Measurements from ENCODE around the gene TSPO.

Gene TSPO

DNA sequence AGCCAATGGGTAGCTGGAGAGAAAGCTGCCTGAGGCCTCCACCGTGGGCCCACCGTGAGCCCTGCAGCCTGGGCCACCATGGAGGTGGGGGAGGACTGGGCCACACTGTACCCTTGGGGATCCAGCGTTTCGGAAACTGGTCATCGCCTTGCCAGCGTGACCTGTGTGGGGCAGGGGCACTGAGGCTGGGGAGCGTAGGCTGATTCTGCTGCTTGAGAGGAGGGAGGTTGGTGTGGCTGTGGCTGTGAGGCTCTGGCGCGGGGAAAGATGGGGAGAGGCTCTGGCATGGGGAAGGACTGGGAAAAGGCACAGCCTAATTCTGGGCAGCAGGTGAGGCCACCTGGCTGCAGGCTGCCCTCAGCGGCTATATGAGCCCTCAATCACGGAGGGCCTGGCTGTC is 48.2 kb downstream of the TSPO start:
- H3K9me3 ChIP-seq (ENCODE audit: severe bottlenecking): no peaks in the 10 kb centered on the region
- no peaks in the 10 kb centered on the region for H3K36me3 ChIP-seq (ENCODE audit: low read depth)
- no peaks in the 10 kb centered on the region for H3K27me3 ChIP-seq (ENCODE audit: insufficient read depth, poor library complexity, severe bottlenecking)
- DNase-seq (ENCODE audit: low spot score) (no peak), ATAC-seq (ENCODE audit: low read depth) (no peak)
- TF ChIP-seq, protein P1, sequence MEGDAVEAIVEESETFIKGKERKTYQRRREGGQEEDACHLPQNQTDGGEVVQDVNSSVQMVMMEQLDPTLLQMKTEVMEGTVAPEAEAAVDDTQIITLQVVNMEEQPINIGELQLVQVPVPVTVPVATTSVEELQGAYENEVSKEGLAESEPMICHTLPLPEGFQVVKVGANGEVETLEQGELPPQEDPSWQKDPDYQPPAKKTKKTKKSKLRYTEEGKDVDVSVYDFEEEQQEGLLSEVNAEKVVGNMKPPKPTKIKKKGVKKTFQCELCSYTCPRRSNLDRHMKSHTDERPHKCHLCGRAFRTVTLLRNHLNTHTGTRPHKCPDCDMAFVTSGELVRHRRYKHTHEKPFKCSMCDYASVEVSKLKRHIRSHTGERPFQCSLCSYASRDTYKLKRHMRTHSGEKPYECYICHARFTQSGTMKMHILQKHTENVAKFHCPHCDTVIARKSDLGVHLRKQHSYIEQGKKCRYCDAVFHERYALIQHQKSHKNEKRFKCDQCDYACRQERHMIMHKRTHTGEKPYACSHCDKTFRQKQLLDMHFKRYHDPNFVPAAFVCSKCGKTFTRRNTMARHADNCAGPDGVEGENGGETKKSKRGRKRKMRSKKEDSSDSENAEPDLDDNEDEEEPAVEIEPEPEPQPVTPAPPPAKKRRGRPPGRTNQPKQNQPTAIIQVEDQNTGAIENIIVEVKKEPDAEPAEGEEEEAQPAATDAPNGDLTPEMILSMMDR (IDR thresholded peaks at IDR 0.05; ENCODE audit: poor library complexity, severe bottlenecking): no peak
- H3K4me3 ChIP-seq (ENCODE audit: severe bottlenecking): no peak overlapping the region
- no peaks in the 10 kb centered on the region for H3K4me1 ChIP-seq (ENCODE audit: insufficient read depth, poor library complexity, severe bottlenecking)
- no peak overlapping the region for H3K27ac ChIP-seq (ENCODE audit: poor library complexity, severe bottlenecking)

DNA sequence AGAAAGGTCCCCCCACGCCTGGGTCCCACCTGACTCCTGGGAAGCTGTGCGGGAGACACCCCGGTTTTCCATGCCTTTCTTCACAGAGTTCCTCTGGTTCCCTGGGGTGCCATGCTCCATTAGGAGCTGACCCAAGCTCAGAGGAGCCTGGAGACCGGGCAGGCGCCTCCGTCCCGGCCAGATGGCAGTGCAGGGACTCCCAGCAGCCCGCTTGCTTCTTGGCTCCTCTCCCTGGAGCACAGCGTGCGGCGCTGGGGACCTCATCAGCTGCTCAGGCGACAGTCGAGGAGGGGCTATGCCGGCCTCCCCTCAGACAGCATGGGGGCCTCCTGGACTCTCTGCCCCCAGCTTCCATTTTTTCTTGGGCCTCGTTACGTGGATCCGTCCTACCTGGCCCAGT is 48.7 kb downstream of the TSPO start:
- H3K4me3 ChIP-seq (ENCODE audit: severe bottlenecking): no peak overlapping the region
- ATAC-seq (ENCODE audit: low read depth) (no peak), DNase-seq (ENCODE audit: low spot score) (no peak)
- TF ChIP-seq, protein P1 (IDR thresholded peaks at IDR 0.05; ENCODE audit: poor library complexity, severe bottlenecking): no peak
- H3K27ac ChIP-seq (ENCODE audit: poor library complexity, severe bottlenecking): no peak overlapping the region
- H3K4me1 ChIP-seq (ENCODE audit: insufficient read depth, poor library complexity, severe bottlenecking): no peaks in the 10 kb centered on the region
- H3K27me3 ChIP-seq (ENCODE audit: insufficient read depth, poor library complexity, severe bottlenecking): no peaks in the 10 kb centered on the region
- H3K36me3 ChIP-seq (ENCODE audit: low read depth): no peaks in the 10 kb centered on the region
- H3K9me3 ChIP-seq (ENCODE audit: severe bottlenecking): no peaks in the 10 kb centered on the region

DNA sequence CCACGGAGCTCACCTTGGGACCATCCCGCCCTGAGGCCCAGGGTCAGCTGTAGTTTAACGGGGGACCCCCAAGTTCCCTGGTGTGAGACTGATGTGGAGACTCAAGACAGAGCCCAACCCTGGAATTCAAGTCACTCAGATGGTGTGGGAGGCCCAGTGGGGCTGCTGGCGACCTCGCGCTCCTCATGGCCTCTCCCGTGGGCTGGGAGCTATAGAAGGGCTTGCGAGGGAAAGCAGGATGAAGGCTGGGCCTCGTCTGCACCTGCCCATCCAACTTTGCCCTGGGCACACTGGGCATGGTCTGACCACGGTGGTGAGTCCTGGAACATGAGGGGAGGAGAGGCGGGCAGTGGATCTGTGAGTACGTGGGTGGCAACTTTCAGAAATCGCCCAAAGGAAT is 49.2 kb downstream of the TSPO start:
- TF ChIP-seq, protein P1 (IDR thresholded peaks at IDR 0.05; ENCODE audit: poor library complexity, severe bottlenecking): no peak
- ATAC-seq (ENCODE audit: low read depth) (no peak), DNase-seq (ENCODE audit: low spot score) (no peak)
- Histone ChIP-seq H3K4me1 (ENCODE audit: insufficient read depth, poor library complexity, severe bottlenecking) (no peaks in the 10 kb centered on the region), H3K9me3 (ENCODE audit: severe bottlenecking) (no peaks in the 10 kb centered on the region), H3K4me3 (ENCODE audit: severe bottlenecking) (no peak overlapping the region), H3K27ac (ENCODE audit: poor library complexity, severe bottlenecking) (no peak overlapping the region), H3K27me3 (ENCODE audit: insufficient read depth, poor library complexity, severe bottlenecking) (no peaks in the 10 kb centered on the region), H3K36me3 (ENCODE audit: low read depth) (no peaks in the 10 kb centered on the region)

DNA sequence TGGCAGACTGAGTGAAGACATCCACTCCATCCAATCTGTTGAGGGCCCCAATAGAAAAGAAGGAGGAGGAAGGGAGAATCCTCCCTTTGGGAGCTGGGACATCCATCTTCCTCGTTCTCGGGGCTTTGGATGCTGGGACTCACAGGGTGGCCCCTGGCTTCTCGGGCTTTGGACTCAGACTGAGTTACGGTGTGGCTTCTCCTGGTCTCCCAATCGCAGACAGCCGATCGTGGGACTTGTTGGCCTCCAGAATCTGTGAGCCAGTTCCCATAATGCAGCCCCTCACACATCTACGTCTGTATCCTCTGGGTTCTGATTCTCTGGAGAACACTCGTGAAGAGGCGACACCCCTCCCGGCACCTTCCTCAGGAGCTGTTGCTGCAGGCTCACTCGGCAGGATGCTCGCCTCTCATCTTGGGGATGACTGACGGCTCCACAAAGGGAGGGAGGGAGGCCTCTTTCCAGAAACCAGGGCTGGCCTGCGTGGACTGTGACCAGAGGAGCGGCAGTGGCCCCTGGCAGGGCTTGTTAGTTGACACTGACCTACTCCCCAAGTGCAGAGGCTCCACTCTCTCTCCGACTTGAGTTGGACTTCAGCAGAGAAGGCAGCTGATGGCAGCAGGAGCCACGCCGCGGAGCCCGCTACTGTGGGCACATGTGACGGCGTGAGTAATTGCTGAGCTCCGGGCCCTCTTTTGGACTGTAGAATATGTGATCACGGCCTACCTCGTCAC is 50.3 kb downstream of the TSPO start:
- no peak for ATAC-seq (ENCODE audit: low read depth)

DNA sequence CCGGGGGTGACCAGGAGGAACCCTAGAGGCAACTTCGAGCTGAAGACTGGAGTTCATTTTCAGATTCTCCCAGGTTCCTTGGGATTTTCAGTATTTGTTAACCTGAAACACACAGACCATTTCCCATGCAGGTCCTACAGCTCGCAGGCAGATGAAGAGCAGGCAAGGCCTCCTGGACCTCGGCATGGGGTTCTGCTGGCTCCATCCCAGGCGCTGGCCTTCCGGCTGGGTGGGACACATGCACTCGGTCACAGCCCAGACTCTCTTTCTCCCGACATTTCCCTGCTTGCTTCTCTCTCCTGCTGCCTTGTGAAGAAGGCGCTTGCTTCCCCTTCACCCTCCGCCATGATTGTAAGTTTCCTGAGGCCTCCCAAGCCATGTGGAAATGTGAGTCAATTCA is 51.0 kb downstream of the TSPO start:
- Histone ChIP-seq H3K4me3 (ENCODE audit: severe bottlenecking) (no peak overlapping the region), H3K36me3 (ENCODE audit: low read depth) (no peaks in the 10 kb centered on the region), H3K4me1 (ENCODE audit: insufficient read depth, poor library complexity, severe bottlenecking) (no peaks in the 10 kb centered on the region), H3K9me3 (ENCODE audit: severe bottlenecking) (no peaks in the 10 kb centered on the region), H3K27me3 (ENCODE audit: insufficient read depth, poor library complexity, severe bottlenecking) (no peaks in the 10 kb centered on the region), H3K27ac (ENCODE audit: poor library complexity, severe bottlenecking) (no peak overlapping the region)
- ATAC-seq (ENCODE audit: low read depth): no peak
- TF ChIP-seq, protein P1 (IDR thresholded peaks at IDR 0.05; ENCODE audit: poor library complexity, severe bottlenecking): no peak
- DNase-seq (ENCODE audit: low spot score): no peak

More for the DNA sequence above, 50.3 kb downstream of the TSPO start:
- TF ChIP-seq, protein P1 (IDR thresholded peaks at IDR 0.05; ENCODE audit: poor library complexity, severe bottlenecking): no peak
- Histone ChIP-seq H3K36me3 (ENCODE audit: low read depth) (no peaks in the 10 kb centered on the region), H3K27me3 (ENCODE audit: insufficient read depth, poor library complexity, severe bottlenecking) (no peaks in the 10 kb centered on the region), H3K4me3 (ENCODE audit: severe bottlenecking) (no peak overlapping the region), H3K27ac (ENCODE audit: poor library complexity, severe bottlenecking) (no peak overlapping the region), H3K4me1 (ENCODE audit: insufficient read depth, poor library complexity, severe bottlenecking) (no peaks in the 10 kb centered on the region), H3K9me3 (ENCODE audit: severe bottlenecking) (no peaks in the 10 kb centered on the region)
- DNase-seq (ENCODE audit: low spot score): no peak
